Sigmoid colon (tissue), 4 donors: ENCODE results near the gene DNHD1.

Experiments used
- EP300 ChIP-seq, 4 donors: sonication (generic); formaldehyde crosslinking; IDR thresholded peaks; one replicate each; pipeline ENCODE4 v1.6.1; 2017; ENCODE audit warnings: antibody characterized with exemption in 4 of 4
- POLR2A ChIP-seq, 2 donors: fragments of 450-650 bp; IDR thresholded peaks; one replicate each; pipeline ENCODE4 v1.6.1; 2016; ENCODE audit warnings: antibody characterized with exemption in 2 of 2, mild to moderate bottlenecking in 2 of 2, moderate library complexity in 2 of 2
- POLR2AphosphoS5 ChIP-seq, 4 donors: sonication (generic); formaldehyde crosslinking; IDR thresholded peaks; one replicate each; pipeline ENCODE4 v1.6.1; 2017; ENCODE audit warnings: antibody characterized with exemption in 4 of 4
- TF ChIP-seq, protein P1 (sequence below), 4 experiments: fragments of 450-650 bp in 3 of 4; fragments of 200-600 bp in 1 of 4; IDR thresholded peaks; one replicate each; pipeline ENCODE4 v1.5.1; 2016 to 2019; ENCODE audit warnings: antibody characterized with exemption in 4 of 4, mild to moderate bottlenecking in 3 of 4, moderate library complexity in 2 of 4

DNA sequence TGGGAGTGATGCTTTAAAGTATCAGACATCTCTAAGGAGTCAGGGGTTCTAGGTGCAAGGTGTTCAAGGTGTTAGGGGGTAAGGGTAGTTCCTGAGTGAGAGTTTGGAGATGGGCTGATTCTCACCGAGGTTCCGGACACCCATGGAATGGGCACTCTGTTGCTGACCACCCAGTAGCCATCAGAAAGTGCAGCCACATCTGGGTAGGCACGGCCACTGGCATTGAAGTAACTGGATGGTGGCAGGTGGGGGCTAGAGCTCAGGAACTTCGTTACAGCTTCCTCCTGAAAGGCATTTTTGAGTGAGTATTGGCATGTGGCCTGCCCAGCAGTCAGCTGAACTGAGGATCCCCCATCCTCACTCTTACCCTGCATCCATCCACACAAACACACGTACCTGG is 118.0 kb downstream of the DNHD1 start:
- TF ChIP-seq POLR2A (IDR thresholded peaks at IDR 0.05) (no peak), EP300 (IDR thresholded peaks at IDR 0.05) (no peak), POLR2AphosphoS5 (IDR thresholded peaks at IDR 0.05) (no peak)
- TF ChIP-seq, protein P1, sequence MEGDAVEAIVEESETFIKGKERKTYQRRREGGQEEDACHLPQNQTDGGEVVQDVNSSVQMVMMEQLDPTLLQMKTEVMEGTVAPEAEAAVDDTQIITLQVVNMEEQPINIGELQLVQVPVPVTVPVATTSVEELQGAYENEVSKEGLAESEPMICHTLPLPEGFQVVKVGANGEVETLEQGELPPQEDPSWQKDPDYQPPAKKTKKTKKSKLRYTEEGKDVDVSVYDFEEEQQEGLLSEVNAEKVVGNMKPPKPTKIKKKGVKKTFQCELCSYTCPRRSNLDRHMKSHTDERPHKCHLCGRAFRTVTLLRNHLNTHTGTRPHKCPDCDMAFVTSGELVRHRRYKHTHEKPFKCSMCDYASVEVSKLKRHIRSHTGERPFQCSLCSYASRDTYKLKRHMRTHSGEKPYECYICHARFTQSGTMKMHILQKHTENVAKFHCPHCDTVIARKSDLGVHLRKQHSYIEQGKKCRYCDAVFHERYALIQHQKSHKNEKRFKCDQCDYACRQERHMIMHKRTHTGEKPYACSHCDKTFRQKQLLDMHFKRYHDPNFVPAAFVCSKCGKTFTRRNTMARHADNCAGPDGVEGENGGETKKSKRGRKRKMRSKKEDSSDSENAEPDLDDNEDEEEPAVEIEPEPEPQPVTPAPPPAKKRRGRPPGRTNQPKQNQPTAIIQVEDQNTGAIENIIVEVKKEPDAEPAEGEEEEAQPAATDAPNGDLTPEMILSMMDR (IDR thresholded peaks at IDR 0.05) = no peak
